ENCODE measurements around the gene CRK. TPM values are rescaled to one million over a fixed set of nuclear protein-coding genes. Genes with fewer than 3 reads are reported as not detected.

CRK gene
- total RNA-seq, 4 donors from 2014 or later = 84.5 to 104 (median 95.7) TPM

DNA sequence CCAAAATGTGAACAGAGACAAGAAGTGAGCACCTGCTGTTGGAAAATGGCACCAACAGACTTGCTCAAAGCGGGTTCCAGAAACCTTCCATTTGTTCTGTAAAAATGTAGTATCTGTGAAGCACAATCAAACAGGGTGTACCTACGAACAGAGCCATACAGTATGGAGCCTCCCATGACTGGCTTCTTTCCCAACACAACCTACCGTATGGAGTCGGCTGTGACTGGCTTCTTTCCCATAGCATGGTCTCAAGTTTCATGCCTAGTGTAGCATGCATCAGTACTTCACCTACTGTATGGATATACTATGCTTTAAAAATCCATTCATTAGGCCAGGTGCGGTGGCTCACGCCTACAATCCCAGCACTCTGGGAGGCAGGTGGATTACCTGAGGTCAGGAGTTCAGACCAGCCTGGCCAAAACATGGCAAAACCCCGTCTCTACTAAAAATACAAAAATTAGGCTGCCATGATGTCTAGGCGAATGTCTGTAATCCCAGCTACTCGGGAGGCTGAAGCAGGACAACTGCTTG, 82.3 kb downstream of the CRK start:
- no peak for TF ChIP-seq CTCF (IDR thresholded peaks at IDR 0.05)
- ATAC-seq (ENCODE audit: low FRiP score) = no peak
- DNase-seq (ENCODE audit: low spot score) = no peak

DNA sequence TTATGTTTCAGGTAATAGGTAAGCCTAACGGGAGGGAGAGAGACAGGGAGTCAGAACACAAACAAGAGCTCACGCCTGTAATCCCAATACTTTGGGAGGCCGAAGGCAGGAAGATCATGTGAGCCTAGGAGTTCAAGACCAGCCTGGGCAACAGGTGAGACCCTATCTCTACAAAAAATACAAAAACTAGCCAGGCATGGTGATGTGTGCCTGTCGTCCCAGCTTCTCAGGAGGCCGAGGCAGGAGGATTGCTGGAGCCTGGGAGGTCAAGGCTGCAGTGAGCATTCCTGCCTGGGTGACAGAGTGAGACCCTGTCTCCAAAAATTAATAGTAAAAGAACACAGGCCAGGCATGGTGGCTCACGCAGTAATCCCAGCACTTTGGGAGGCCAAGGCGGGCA, 83.4 kb downstream of the CRK start:
- DNase-seq (ENCODE audit: low spot score) (no peak), ATAC-seq (ENCODE audit: low FRiP score) (no peak)
- TF ChIP-seq CTCF (IDR thresholded peaks at IDR 0.05) = no peak

GRCh38 chr17:1371893-1372590, 84.0 kb downstream of the CRK start:
- TF ChIP-seq CTCF (IDR thresholded peaks at IDR 0.05) = no peak
- ATAC-seq (ENCODE audit: low FRiP score) = no peak

More at GRCh38 chr17:1371893-1372590, 84.0 kb downstream of the CRK start:
- no peak for DNase-seq (ENCODE audit: low spot score)

Other genes starting within 250 kb of the CRK start
- not detected for gene BHLHA9, start 185.8 kb downstream of the CRK start, total RNA-seq
- gene TRARG1, start 176.6 kb downstream of the CRK start, total RNA-seq = 100 to 1,000 TPM in 2 of 4 donors, 10 to 100 TPM in 2; 46.8 to 282 (median 105) TPM
- 100 to 1,000 TPM; 489 to 684 (median 635) TPM for gene YWHAE, start 56.0 kb downstream of the CRK start, total RNA-seq
- 100 to 1,000 TPM; 194 to 367 (median 207) TPM for gene MYO1C, start 36.5 kb upstream of the CRK start, total RNA-seq
- gene INPP5K, start 60.4 kb upstream of the CRK start, total RNA-seq = 100 to 1,000 TPM; 103 to 279 (median 153) TPM
- gene PITPNA, start 106.6 kb upstream of the CRK start, total RNA-seq = 10 to 100 TPM; 27.6 to 49.7 (median 33.7) TPM
- 10 to 100 TPM; 21.0 to 39.9 (median 23.1) TPM for gene SLC43A2, start 172.6 kb upstream of the CRK start, total RNA-seq
- gene SCARF1, start 189.5 kb upstream of the CRK start, total RNA-seq = 10 to 100 TPM in 3 of 4 donors, 1 to 10 TPM in 1; 7.2 to 43.0 (median 18.8) TPM
- 10 to 100 TPM; 26.5 to 60.5 (median 35.6) TPM for gene RILP, start 193.6 kb upstream of the CRK start, total RNA-seq
- 100 to 1,000 TPM; 146 to 215 (median 183) TPM for gene PRPF8, start 228.6 kb upstream of the CRK start, total RNA-seq